DMS53 treated with DMSO at 0.1 percent for 48 hours (cell line): Measurements from ENCODE around the gene GALM.
"Not testable (repeated sequence)": the region's sequence is repeated elsewhere in the genome, so short reads cannot be mapped to it uniquely, and the experiment has no call there.

Experiments
- DNase-seq: peaks from one replicate; lab custom pipeline; 2025; ENCODE audit not compliant: unreplicated experiment; lab: John Stamatoyannopoulos, UW

GALM gene

GRCh38 chr2:38737000-38737698 is 71.2 kb downstream of the GALM start:
- DNase-seq: not testable (repeated sequence)

- no peak for DNase-seq
Observed at GRCh38 chr2:38737925-38738324, 72.0 kb downstream of the GALM start.

- DNase-seq: no peak
Observed at GRCh38 chr2:38739524-38739923, 73.6 kb downstream of the GALM start.

GRCh38 chr2:38740851-38741731 is 75.2 kb downstream of the GALM start:
- DNase-seq: peak; percentile 41

- no peak for DNase-seq
Observed at GRCh38 chr2:38742797-38743559, 77.1 kb downstream of the GALM start.

- no peak for DNase-seq
Observed at GRCh38 chr2:38743672-38744398, 77.9 kb downstream of the GALM start.

GRCh38 chr2:38744399-38744780 is 78.5 kb downstream of the GALM start:
- no peak for DNase-seq

GRCh38 chr2:38745267-38745666 is 79.4 kb downstream of the GALM start:
- no peak for DNase-seq

- no peak for DNase-seq
Observed at GRCh38 chr2:38747007-38747424, 81.1 kb downstream of the GALM start.

- DNase-seq: no peak
Observed at GRCh38 chr2:38747819-38748218, 81.9 kb downstream of the GALM start.

GRCh38 chr2:38748391-38748790 is 82.5 kb downstream of the GALM start:
- no peak for DNase-seq

- DNase-seq: no peak
Observed at GRCh38 chr2:38748943-38749804, 83.3 kb downstream of the GALM start.

GRCh38 chr2:38750011-38750890 is 84.3 kb downstream of the GALM start:
- no peak for DNase-seq

GRCh38 chr2:38750891-38751595 is 85.1 kb downstream of the GALM start, which contains the start of gene SRSF7:
Gene SRSF7 (minus strand): TSS chr2:38751361. CDS start chr2:38751256, 105 bp downstream.
- peak; percentile 92 for DNase-seq

GRCh38 chr2:38751596-38752410 is 85.9 kb downstream of the GALM start:
- DNase-seq: no peak

GRCh38 chr2:38754049-38754448 is 88.1 kb downstream of the GALM start:
- no peak for DNase-seq

GRCh38 chr2:38754506-38754905 is 88.6 kb downstream of the GALM start:
- no peak for DNase-seq
